LNCAP (cell line): ENCODE data around the gene RANBP9.

Source experiments
- TF ChIP-seq, protein P1 (sequence below): fragments of 450-650 bp; IDR thresholded peaks from 2 replicates; pipeline ENCODE4 v1.5.1; 2017; ENCODE audit warnings: mild to moderate bottlenecking

The RANBP9 gene

DNA sequence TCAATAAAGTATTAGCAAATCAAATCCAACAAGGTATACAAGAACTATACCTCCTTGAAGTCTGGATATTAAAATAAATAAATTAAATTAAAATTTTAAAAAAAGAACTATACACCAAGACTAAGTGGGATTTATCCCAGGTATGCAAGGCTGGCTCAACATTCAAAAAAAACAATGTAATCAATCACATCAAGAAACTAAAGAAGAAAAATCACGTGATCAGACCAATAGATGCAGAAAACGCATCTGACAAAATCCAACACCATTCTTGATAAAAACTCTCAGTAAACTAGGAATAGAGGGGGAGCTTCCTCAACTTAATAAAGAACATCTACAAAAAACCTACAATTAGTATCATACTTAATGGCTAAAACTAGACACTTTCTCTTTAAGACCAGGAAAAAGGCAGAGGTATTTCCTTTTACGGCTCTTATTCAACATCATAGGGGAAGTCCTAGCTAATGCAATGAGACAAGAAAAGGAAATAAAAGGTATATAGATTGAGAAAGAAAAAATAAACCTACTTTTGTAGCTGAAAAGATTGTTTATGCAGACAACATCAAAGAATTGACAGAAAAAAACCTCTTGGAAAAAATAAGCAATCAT is 35.0 kb downstream of the RANBP9 start:
- TF ChIP-seq, protein P1, sequence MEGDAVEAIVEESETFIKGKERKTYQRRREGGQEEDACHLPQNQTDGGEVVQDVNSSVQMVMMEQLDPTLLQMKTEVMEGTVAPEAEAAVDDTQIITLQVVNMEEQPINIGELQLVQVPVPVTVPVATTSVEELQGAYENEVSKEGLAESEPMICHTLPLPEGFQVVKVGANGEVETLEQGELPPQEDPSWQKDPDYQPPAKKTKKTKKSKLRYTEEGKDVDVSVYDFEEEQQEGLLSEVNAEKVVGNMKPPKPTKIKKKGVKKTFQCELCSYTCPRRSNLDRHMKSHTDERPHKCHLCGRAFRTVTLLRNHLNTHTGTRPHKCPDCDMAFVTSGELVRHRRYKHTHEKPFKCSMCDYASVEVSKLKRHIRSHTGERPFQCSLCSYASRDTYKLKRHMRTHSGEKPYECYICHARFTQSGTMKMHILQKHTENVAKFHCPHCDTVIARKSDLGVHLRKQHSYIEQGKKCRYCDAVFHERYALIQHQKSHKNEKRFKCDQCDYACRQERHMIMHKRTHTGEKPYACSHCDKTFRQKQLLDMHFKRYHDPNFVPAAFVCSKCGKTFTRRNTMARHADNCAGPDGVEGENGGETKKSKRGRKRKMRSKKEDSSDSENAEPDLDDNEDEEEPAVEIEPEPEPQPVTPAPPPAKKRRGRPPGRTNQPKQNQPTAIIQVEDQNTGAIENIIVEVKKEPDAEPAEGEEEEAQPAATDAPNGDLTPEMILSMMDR, result no peak

DNA sequence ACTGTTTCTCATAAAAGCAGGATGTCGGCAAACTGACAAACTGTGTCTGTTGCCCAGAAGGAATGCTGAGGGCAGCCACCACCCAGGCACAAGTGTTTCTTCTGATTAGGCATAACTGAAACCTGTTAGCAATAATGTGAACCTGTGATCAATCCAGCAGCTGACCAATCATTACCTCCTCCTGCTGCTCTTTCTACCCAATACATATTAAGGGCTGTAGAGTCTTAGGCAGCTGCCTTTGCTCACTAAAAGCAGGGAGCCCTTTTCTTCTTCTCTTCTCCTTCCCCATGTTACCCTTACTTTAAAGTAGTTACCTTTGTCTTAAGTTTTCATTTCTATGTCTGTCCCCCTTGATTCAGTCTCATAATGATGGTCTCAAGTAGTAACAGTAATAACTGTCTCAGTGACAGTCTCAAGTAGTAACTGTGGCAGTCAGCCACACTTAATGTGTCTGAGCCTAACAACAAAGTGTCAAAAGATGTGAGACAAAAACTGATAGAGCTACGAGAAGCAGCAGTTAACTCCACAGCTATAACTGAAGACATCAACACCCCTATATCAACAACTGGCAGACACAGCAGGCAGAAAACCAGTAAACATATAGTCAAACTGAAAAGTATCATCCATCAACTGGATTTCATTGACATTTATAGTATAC is 37.0 kb downstream of the RANBP9 start:
- TF ChIP-seq, protein P1, result no peak

- TF ChIP-seq, protein P1, result no peak
Measured at GRCh38 chr6:13673825-13674444, 37.7 kb downstream of the RANBP9 start.

DNA sequence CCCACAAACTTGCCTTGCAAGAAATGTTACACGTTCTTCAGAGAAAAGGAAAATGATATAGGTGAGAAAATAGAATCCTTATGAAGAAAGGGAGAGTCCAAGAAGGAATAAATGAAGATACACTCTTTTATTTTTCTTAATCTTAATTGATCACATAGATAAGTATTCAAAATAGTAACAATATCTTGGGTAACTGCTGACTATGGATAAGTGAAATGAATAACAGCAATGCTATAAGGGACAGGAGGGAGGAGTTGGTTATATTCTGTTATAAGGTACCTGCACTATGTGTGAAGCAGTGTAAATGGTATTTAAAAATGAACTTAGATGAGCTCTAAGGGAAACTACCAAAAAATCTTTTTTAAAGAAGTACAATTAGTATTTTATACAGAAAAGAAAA is 38.3 kb downstream of the RANBP9 start:
- TF ChIP-seq, protein P1, result no peak

DNA sequence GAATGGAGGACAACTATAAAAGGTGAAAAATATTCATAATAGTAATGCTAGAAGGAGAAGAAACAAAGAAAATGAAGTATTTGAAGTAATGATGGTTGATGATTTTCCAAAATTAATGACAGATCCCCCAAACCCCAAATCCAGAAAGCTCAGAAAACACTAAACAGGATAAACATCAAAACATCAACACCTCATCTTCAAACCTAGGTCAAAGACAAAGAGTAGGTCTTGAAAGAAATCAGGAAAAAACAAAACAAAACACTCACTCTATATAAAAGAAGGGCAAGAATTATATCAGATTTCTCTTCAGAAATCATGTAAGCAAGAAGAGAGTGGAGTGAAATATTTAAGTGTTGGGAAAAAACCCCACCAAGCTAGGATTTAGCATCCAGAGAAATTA is 38.7 kb downstream of the RANBP9 start:
- TF ChIP-seq, protein P1, result no peak

GRCh38 chr6:13671548-13672127 is 40.0 kb downstream of the RANBP9 start:
- TF ChIP-seq, protein P1, result no peak

DNA sequence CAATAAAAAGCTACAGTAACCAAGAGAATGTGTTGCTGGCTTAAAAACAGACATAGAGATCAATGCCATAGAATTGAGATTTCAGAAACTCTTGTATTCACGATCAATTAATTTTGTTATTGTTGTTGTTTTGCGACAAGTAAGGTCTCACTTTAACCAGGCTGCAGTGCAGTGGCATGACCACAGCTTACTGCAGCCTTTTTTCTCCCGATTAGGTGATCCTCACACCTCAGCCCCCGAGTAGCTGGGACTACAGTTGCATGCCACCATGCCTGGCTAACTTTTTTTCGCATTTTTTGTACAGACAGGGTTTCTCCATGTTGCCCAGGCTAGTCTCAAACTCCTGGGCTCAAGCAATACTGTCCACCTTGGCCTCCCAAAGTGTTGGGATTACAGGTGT is 42.2 kb downstream of the RANBP9 start:
- TF ChIP-seq, protein P1, result no peak
